ENCODE measurements around the gene PDP2.

- TF ChIP-seq GATA1 (IDR thresholded peaks at IDR 0.05; ENCODE audit: low read depth, low read length), result no peak
- no peak for TF ChIP-seq POLR2A (IDR thresholded peaks at IDR 0.05; ENCODE audit: low read length)
Observed at GRCh38 chr16:66894948-66895688, 14.8 kb downstream of the PDP2 start.
